HL-60 (cell line): ENCODE data around the gene TXNDC8.

ENCODE experiments used
- POLR2AphosphoS5 ChIP-seq: IDR thresholded peaks from 2 replicates; pipeline ENCODE4 v1.6.1; 2012; ENCODE audit warnings: low read depth
- TF ChIP-seq, protein P1 (sequence below): IDR thresholded peaks from one replicate; pipeline ENCODE4 v1.5.1; 2011; ENCODE audit warnings: low read length, control low read depth, inconsistent platforms; ENCODE audit not compliant: insufficient read depth

- TF ChIP-seq, protein P1, sequence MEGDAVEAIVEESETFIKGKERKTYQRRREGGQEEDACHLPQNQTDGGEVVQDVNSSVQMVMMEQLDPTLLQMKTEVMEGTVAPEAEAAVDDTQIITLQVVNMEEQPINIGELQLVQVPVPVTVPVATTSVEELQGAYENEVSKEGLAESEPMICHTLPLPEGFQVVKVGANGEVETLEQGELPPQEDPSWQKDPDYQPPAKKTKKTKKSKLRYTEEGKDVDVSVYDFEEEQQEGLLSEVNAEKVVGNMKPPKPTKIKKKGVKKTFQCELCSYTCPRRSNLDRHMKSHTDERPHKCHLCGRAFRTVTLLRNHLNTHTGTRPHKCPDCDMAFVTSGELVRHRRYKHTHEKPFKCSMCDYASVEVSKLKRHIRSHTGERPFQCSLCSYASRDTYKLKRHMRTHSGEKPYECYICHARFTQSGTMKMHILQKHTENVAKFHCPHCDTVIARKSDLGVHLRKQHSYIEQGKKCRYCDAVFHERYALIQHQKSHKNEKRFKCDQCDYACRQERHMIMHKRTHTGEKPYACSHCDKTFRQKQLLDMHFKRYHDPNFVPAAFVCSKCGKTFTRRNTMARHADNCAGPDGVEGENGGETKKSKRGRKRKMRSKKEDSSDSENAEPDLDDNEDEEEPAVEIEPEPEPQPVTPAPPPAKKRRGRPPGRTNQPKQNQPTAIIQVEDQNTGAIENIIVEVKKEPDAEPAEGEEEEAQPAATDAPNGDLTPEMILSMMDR: no peak
- no peak for TF ChIP-seq POLR2AphosphoS5
Observed at GRCh38 chr9:110346325-110346724, 8.7 kb upstream of the TXNDC8 start.
